Astrocyte (in vitro differentiated cells and primary cell): ENCODE measurements around the gene ZNF732. TPM values are rescaled to one million over a fixed set of nuclear protein-coding genes. Genes with fewer than 3 reads are reported as not detected.

Experiments used
- DNase-seq: peaks from one replicate; pipeline ENCODE4 v3.0.0-alpha.2; 2010; ENCODE audit warnings: low read depth
- FAIRE-seq: peaks from 2 replicates; lab custom pipeline; 2011; peaks lifted over from hg19 to GRCh38; lab: Jason Lieb, UNC
- H2AFZ ChIP-seq: 2 replicates; pipeline ENCODE4 v1.6.0; 2012; ENCODE audit warnings: low read depth, low read length, inconsistent platforms
- H3K27ac ChIP-seq: 2 replicates; pipeline ENCODE4 v1.5.1; 2011; ENCODE audit warnings: low read depth, low read length, inconsistent platforms
- H3K27me3 ChIP-seq: 2 replicates; pipeline ENCODE4 v1.6.0; 2011; ENCODE audit warnings: low read length, inconsistent platforms; ENCODE audit not compliant: insufficient read depth
- H3K36me3 ChIP-seq: 2 replicates; pipeline ENCODE4 v1.5.1; 2011; ENCODE audit warnings: low read length, inconsistent platforms; ENCODE audit not compliant: insufficient read depth
- H3K4me1 ChIP-seq: 2 replicates; pipeline ENCODE4 v1.5.1; 2011; ENCODE audit warnings: low read length, inconsistent platforms; ENCODE audit not compliant: insufficient read depth
- H3K4me2 ChIP-seq: 2 replicates; pipeline ENCODE4 v1.6.0; 2012; ENCODE audit warnings: low read length, inconsistent platforms
- H3K4me3 ChIP-seq: 2 replicates; pipeline ENCODE4 v1.5.1; 2011; ENCODE audit warnings: low read depth, mild to moderate bottlenecking, low read length, inconsistent platforms; ENCODE audit not compliant: insufficient read depth
- H3K79me2 ChIP-seq: 2 replicates; pipeline ENCODE4 v1.6.0; 2012; ENCODE audit warnings: mild to moderate bottlenecking, low read length, inconsistent platforms; ENCODE audit not compliant: insufficient read depth
- H3K9ac ChIP-seq: 2 replicates; pipeline ENCODE4 v1.6.0; 2012; ENCODE audit warnings: mild to moderate bottlenecking, low read length, inconsistent platforms
- H3K9me3 ChIP-seq: 2 replicates; pipeline ENCODE4 v1.5.1; 2012; ENCODE audit warnings: low read depth, mild to moderate bottlenecking, low read length, inconsistent platforms; ENCODE audit not compliant: insufficient read depth
- H4K20me1 ChIP-seq: 2 replicates; pipeline ENCODE4 v1.6.0; 2012; ENCODE audit warnings: low read length, inconsistent platforms; ENCODE audit not compliant: insufficient read depth
- H3K27ac Mint-ChIP-seq: one replicate; pipeline ENCODE4 v1.8.0; 2021; ENCODE audit warnings: mild to moderate bottlenecking, mixed read lengths; ENCODE audit not compliant: unreplicated experiment
- H3K27me3 Mint-ChIP-seq: one replicate; pipeline ENCODE4 v1.8.0; 2021; ENCODE audit warnings: low read depth, mixed read lengths; ENCODE audit not compliant: unreplicated experiment
- H3K36me3 Mint-ChIP-seq: one replicate; pipeline ENCODE4 v1.8.0; 2021; ENCODE audit warnings: low read depth, mixed read lengths; ENCODE audit not compliant: unreplicated experiment
- H3K4me1 Mint-ChIP-seq: one replicate; pipeline ENCODE4 v1.8.0; 2021; ENCODE audit warnings: low read depth, mixed read lengths; ENCODE audit not compliant: unreplicated experiment
- H3K4me3 Mint-ChIP-seq: one replicate; pipeline ENCODE4 v1.8.0; 2021; ENCODE audit warnings: mild to moderate bottlenecking, moderate library complexity, mixed read lengths; ENCODE audit not compliant: unreplicated experiment
- H3K9me3 Mint-ChIP-seq: one replicate; pipeline ENCODE4 v1.8.0; 2021; ENCODE audit warnings: mild to moderate bottlenecking, mixed read lengths; ENCODE audit not compliant: unreplicated experiment
- CTCF ChIP-seq: IDR thresholded peaks from 2 replicates; pipeline ENCODE4 v1.5.1; 2011; ENCODE audit warnings: low read depth, mild to moderate bottlenecking, inconsistent platforms, low read length, moderate library complexity; ENCODE audit not compliant: insufficient read depth
- EZH2 ChIP-seq: IDR thresholded peaks from 2 replicates; pipeline ENCODE4 v1.6.1; 2012; ENCODE audit warnings: mild to moderate bottlenecking, low read length, inconsistent platforms; ENCODE audit not compliant: insufficient read depth
- total RNA-seq: library from RNA; stranded (reverse); gene quantifications from 2 replicates; pipeline ENCODE4 v1.2.1, GENCODE V29; 2021

Gene ZNF732
- total RNA-seq, 1 donor from 2014 or later, result 1.4 TPM

- TF ChIP-seq CTCF (no peak), EZH2 (no peak)
- no peaks in the 10 kb centered on the region for H3K27me3 ChIP-seq
- no peaks in the 10 kb centered on the region for H3K4me1 ChIP-seq
- no peak overlapping the region for H3K27ac Mint-ChIP-seq
- peaks cover 10% of the 10 kb centered on the region for H3K9me3 ChIP-seq
- H3K9ac ChIP-seq, result no peak overlapping the region
- no peaks in the 10 kb centered on the region for H4K20me1 ChIP-seq
- no peaks in the 10 kb centered on the region for H3K36me3 ChIP-seq
- H3K4me3 Mint-ChIP-seq, result no peak overlapping the region
- peaks cover 7% of the 10 kb centered on the region for H3K79me2 ChIP-seq
- DNase-seq (no peak), FAIRE-seq (no peak)
- no peaks in the 10 kb centered on the region for H3K27me3 Mint-ChIP-seq
- peaks cover 20% of the 10 kb centered on the region for H3K9me3 Mint-ChIP-seq
- H3K4me1 Mint-ChIP-seq, result no peaks in the 10 kb centered on the region
- no peak overlapping the region for H3K27ac ChIP-seq
- no peak overlapping the region for H2AFZ ChIP-seq
- no peak overlapping the region for H3K4me2 ChIP-seq
- peaks cover 10% of the 10 kb centered on the region for H3K36me3 Mint-ChIP-seq
- no peak overlapping the region for H3K4me3 ChIP-seq
These were observed 10.5 kb downstream of the ZNF732 start for GRCh38 chr4:294732-295131.

- Mint-ChIP-seq H3K36me3 (peaks cover 8% of the 10 kb centered on the region), H3K4me3 (no peak overlapping the region), H3K27me3 (no peaks in the 10 kb centered on the region), H3K4me1 (no peaks in the 10 kb centered on the region), H3K9me3 (peaks cover 28% of the 10 kb centered on the region), H3K27ac (no peak overlapping the region)
- Histone ChIP-seq H3K27ac (no peak overlapping the region), H3K4me2 (no peak overlapping the region), H3K9ac (no peak overlapping the region), H4K20me1 (no peaks in the 10 kb centered on the region), H3K4me3 (no peak overlapping the region), H2AFZ (no peak overlapping the region), H3K36me3 (no peaks in the 10 kb centered on the region), H3K4me1 (no peaks in the 10 kb centered on the region), H3K79me2 (no peaks in the 10 kb centered on the region), H3K27me3 (no peaks in the 10 kb centered on the region), H3K9me3 (peaks cover 17% of the 10 kb centered on the region)
- no peak for DNase-seq
- TF ChIP-seq CTCF, result no peak
- TF ChIP-seq EZH2, result no peak
- FAIRE-seq, result no peak
These were observed 16.4 kb downstream of the ZNF732 start for GRCh38 chr4:288891-289290.

GRCh38 chr4:273309-274017 is 31.8 kb downstream of the ZNF732 start:
- H3K4me3 Mint-ChIP-seq, result no peak overlapping the region
- no peaks in the 10 kb centered on the region for H4K20me1 ChIP-seq
- H3K27me3 Mint-ChIP-seq, result no peaks in the 10 kb centered on the region
- no peaks in the 10 kb centered on the region for H3K4me1 ChIP-seq
- H3K4me3 ChIP-seq, result no peak overlapping the region
- H3K27ac Mint-ChIP-seq, result no peak overlapping the region
- H3K4me1 Mint-ChIP-seq, result no peaks in the 10 kb centered on the region
- no peak for DNase-seq
- no peaks in the 10 kb centered on the region for H3K27me3 ChIP-seq
- FAIRE-seq, result no peak
- no peaks in the 10 kb centered on the region for H3K36me3 ChIP-seq
- H2AFZ ChIP-seq, result no peak overlapping the region
- H3K27ac ChIP-seq, result no peak overlapping the region
- peaks cover 62% of the 10 kb centered on the region for H3K9me3 Mint-ChIP-seq
- H3K9me3 ChIP-seq, result peaks cover 29% of the 10 kb centered on the region
- peaks cover 48% of the 10 kb centered on the region for H3K36me3 Mint-ChIP-seq
- H3K4me2 ChIP-seq, result no peak overlapping the region
- no peaks in the 10 kb centered on the region for H3K79me2 ChIP-seq
- no peak overlapping the region for H3K9ac ChIP-seq
- no peak for TF ChIP-seq CTCF
- no peak for TF ChIP-seq EZH2
